Adrenal gland (tissue), 12 donors: ENCODE measurements around the gene ALKBH8. TPM values are rescaled to one million over a fixed set of nuclear protein-coding genes. Genes with fewer than 3 reads are reported as not detected.

Source experiments
- DNase-seq, 7 donors: peaks; one replicate each; pipeline ENCODE4 v3.0.0-alpha.2; 2019 to 2020
- H3K27ac ChIP-seq, 5 donors: fragments of 200-600 bp; sonication (generic) in 4 of 5; 1 replicate in 3 of 5; 2 replicates in 2 of 5; pipeline versions ENCODE4 v1.5.1 to v1.8.0; 2016 to 2020; ENCODE audit warnings: mild to moderate bottlenecking in 1 of 5
- H3K27me3 ChIP-seq: fragments of 200-600 bp; 2 replicates; pipeline ENCODE4 v1.8.0; 2021
- H3K36me3 ChIP-seq, 2 donors: fragments of 200-600 bp; replicated peaks in 1 of 2; 1 replicate in 1 of 2; 2 replicates in 1 of 2; pipeline versions ENCODE4 v1.5.1 to v1.8.0; 2018 to 2022
- H3K4me1 ChIP-seq, 2 donors: fragments of 200-600 bp; replicated peaks in 1 of 2; 1 replicate in 1 of 2; 2 replicates in 1 of 2; pipeline versions ENCODE4 v1.5.1 to v1.8.0; 2018 to 2021
- H3K4me3 ChIP-seq, 4 donors: fragments of 200-600 bp; sonication (generic) in 3 of 4; one replicate each; pipeline ENCODE4 v1.5.1; 2016 to 2018
- H3K9me3 ChIP-seq, 3 donors: fragments of 200-600 bp; sonication (generic) in 1 of 3; replicated peaks in 1 of 3; 1 replicate in 2 of 3; 2 replicates in 1 of 3; pipeline versions ENCODE4 v1.5.1 to v1.8.0; 2016 to 2021
- POLR2A ChIP-seq, 2 donors: fragments of 450-650 bp; IDR thresholded peaks; one replicate each; pipeline ENCODE4 v1.6.1; 2017; ENCODE audit warnings: antibody characterized with exemption in 2 of 2, mild to moderate bottlenecking in 2 of 2, moderate library complexity in 1 of 2
- WGBS, 4 donors: extraction: QIAGEN DNeasy Blood & Tissue Kit in 2 of 4; methylation state at CpG; one replicate each; pipeline versions ENCODE4 v1.1.5 to v1.1.7; 2013 to 2017; 5-methylcytosine and 5-hydroxymethylcytosine counted together
- intact Hi-C, 2 donors: fragments of 100-400 bp; cut with DNase I; formaldehyde crosslinking; loops; one replicate each; pipeline versions ENCODE4 v1.14.1 to v1.15.0; 2022 to 2023
- polyA plus RNA-seq, 3 donors: library from polyadenylated mRNA; stranded (reverse); fragments of 200-250 nt in 2 of 3; fragments of 350-450 nt in 1 of 3; fragmentation: Illumina TruSeq in 1 of 3; extraction: RNeasy Lipid Tissue Mini Kit (QIAGEN cat#74804) in 1 of 3; gene quantifications; one replicate each; pipeline ENCODE4 v1.2.3, GENCODE V29; 2013 to 2014
- total RNA-seq, 9 donors: library from RNA; depleted of rRNA in 4 of 9; stranded (reverse); fragments of >200 nt in 4 of 9; fragments of 120-200 nt in 1 of 9; fragmentation: NEBNext Ultra II Directional in 1 of 9; extraction: Animal tissue kit (Norgen Biotek cat#: 25700) in 1 of 9; gene quantifications; one replicate each; pipeline versions ENCODE4 v1.1.0 to v1.2.4, GENCODE V29; 2013 to 2023
- TF ChIP-seq, protein P1 (sequence below), 6 experiments: fragments of 450-650 bp in 4 of 6; fragments of 200-600 bp in 2 of 6; sonication (generic) in 1 of 6; IDR thresholded peaks; 1 replicate in 5 of 6; 2 replicates in 1 of 6; pipeline versions ENCODE4 v1.5.1 to v1.8.0; 2016 to 2021; ENCODE audit warnings: antibody characterized with exemption in 6 of 6, mild to moderate bottlenecking in 2 of 6, moderate library complexity in 1 of 6
- donor health status: healthy with polysubstance abuse.
- donor health status: Bipolar disorder and iron deficiency.
- donor health status: DM: yes; HTN: yes; CAD: no.
- donor health status: DM: no; HTN: no; CAD: no.
- donor health status: DM: no; HTN: no; CAD: no.
- donor health status: DM: yes; HTN: yes; CAD: no.

The ALKBH8 gene
- total and polyA plus RNA-seq, 12 donors, result 2.5 to 9.5 (median 5.5) TPM

- no peak for TF ChIP-seq POLR2A (IDR thresholded peaks at IDR 0.05)
- TF ChIP-seq, protein P1, sequence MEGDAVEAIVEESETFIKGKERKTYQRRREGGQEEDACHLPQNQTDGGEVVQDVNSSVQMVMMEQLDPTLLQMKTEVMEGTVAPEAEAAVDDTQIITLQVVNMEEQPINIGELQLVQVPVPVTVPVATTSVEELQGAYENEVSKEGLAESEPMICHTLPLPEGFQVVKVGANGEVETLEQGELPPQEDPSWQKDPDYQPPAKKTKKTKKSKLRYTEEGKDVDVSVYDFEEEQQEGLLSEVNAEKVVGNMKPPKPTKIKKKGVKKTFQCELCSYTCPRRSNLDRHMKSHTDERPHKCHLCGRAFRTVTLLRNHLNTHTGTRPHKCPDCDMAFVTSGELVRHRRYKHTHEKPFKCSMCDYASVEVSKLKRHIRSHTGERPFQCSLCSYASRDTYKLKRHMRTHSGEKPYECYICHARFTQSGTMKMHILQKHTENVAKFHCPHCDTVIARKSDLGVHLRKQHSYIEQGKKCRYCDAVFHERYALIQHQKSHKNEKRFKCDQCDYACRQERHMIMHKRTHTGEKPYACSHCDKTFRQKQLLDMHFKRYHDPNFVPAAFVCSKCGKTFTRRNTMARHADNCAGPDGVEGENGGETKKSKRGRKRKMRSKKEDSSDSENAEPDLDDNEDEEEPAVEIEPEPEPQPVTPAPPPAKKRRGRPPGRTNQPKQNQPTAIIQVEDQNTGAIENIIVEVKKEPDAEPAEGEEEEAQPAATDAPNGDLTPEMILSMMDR (IDR thresholded peaks at IDR 0.05), result no peak
- Histone ChIP-seq H3K36me3 (no peaks in the 10 kb centered on the region), H3K27ac (no peak overlapping the region), H3K9me3 (no peaks in the 10 kb centered on the region), H3K4me3 (no peak overlapping the region), H3K4me1 (no peaks in the 10 kb centered on the region), H3K27me3 (peaks cover 11% of the 10 kb centered on the region)
- DNase-seq, result no peak
- intact Hi-C loops, result no loop called here
- WGBS, 4 donors, result 80 to 86% (median 82%) methylated on average over 3 of the region's 3 CpGs
Observed at GRCh38 chr11:107477820-107478219, 87.7 kb downstream of the ALKBH8 start.

DNA sequence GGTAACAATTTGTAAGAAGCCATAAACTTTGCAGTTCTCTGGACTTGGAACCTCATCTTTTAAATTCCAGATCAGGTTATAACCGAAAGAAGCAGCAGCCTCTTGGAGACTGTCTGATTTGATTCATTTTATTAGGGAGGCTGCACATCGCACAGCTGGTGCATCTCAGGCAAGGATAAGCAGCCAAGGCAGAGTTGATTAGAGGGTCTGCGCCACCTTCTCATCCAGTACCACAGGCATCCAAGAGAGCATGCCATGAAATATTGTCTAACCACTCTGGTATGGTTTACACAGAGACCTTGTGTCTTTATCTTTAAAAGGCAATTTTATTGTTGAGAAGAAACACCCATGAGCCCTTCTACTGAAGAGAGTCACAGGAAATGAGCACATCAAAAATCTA lies 91.7 kb downstream of the ALKBH8 start:
- Histone ChIP-seq H3K36me3 (no peaks in the 10 kb centered on the region), H3K27ac (no peak overlapping the region), H3K4me3 (no peak overlapping the region), H3K27me3 (peaks cover 11% of the 10 kb centered on the region), H3K9me3 (no peaks in the 10 kb centered on the region), H3K4me1 (no peaks in the 10 kb centered on the region)
- 78 to 87% (median 82%) methylated on average over 3 of the region's 3 CpGs for WGBS, 4 donors
- no peak for TF ChIP-seq POLR2A (IDR thresholded peaks at IDR 0.05)
- TF ChIP-seq, protein P1 (IDR thresholded peaks at IDR 0.05), result no peak
- no peak for DNase-seq
- intact Hi-C loops, result no loop called here

- Histone ChIP-seq H3K4me1 (no peaks in the 10 kb centered on the region), H3K9me3 (no peaks in the 10 kb centered on the region), H3K4me3 (no peak overlapping the region), H3K27me3 (peaks cover 11% of the 10 kb centered on the region), H3K36me3 (no peaks in the 10 kb centered on the region), H3K27ac (no peak overlapping the region)
- no peak for DNase-seq
- no peak for TF ChIP-seq POLR2A (IDR thresholded peaks at IDR 0.05)
- TF ChIP-seq, protein P1 (IDR thresholded peaks at IDR 0.05), result no peak
- 68 to 78% (median 74%) methylated on average over 1 of the region's 1 CpG for WGBS, 4 donors
- intact Hi-C loops, result no loop called here
Observed at GRCh38 chr11:107472966-107473365, 92.6 kb downstream of the ALKBH8 start.

GRCh38 chr11:107468596-107468995 lies 96.9 kb downstream of the ALKBH8 start:
- WGBS, 4 donors, result 37 to 52% (median 52%) methylated on average over 3 of the region's 3 CpGs

More at GRCh38 chr11:107468596-107468995, 96.9 kb downstream of the ALKBH8 start:
- peaks cover 5% of the 10 kb centered on the region for H3K27me3 ChIP-seq
- H3K9me3 ChIP-seq, result no peaks in the 10 kb centered on the region
- intact Hi-C loops, result no loop called here
- TF ChIP-seq, protein P1 (IDR thresholded peaks at IDR 0.05), result no peak
- TF ChIP-seq POLR2A (IDR thresholded peaks at IDR 0.05), result no peak
- DNase-seq, result peak in 1 of 7 donors; percentile 18
- no peaks in the 10 kb centered on the region for H3K4me1 ChIP-seq
- H3K27ac ChIP-seq, result no peak overlapping the region
- H3K4me3 ChIP-seq, result no peak overlapping the region
- no peaks in the 10 kb centered on the region for H3K36me3 ChIP-seq
